HepG2 (cell line): ENCODE results near the gene SH2D3A.

Source experiments
- SMARCE1 ChIP-seq: fragments of 450-650 bp; IDR thresholded peaks from 2 replicates; pipeline ENCODE4 v1.6.1; 2017; ENCODE audit warnings: borderline replicate concordance
- TF ChIP-seq, protein P1 (sequence below), 2 experiments: IDR thresholded peaks; 2 replicates each; pipeline ENCODE4 v1.6.1; 2011 to 2012; ENCODE audit warnings: low read length in 2 of 2, borderline replicate concordance in 1 of 2, low read depth in 1 of 2, mild to moderate bottlenecking in 1 of 2, moderate library complexity in 1 of 2
- TF ChIP-seq, protein P2 (sequence below): IDR thresholded peaks from 2 replicates; pipeline ENCODE4 v1.6.1; 2016; ENCODE audit warnings: low read depth

DNA sequence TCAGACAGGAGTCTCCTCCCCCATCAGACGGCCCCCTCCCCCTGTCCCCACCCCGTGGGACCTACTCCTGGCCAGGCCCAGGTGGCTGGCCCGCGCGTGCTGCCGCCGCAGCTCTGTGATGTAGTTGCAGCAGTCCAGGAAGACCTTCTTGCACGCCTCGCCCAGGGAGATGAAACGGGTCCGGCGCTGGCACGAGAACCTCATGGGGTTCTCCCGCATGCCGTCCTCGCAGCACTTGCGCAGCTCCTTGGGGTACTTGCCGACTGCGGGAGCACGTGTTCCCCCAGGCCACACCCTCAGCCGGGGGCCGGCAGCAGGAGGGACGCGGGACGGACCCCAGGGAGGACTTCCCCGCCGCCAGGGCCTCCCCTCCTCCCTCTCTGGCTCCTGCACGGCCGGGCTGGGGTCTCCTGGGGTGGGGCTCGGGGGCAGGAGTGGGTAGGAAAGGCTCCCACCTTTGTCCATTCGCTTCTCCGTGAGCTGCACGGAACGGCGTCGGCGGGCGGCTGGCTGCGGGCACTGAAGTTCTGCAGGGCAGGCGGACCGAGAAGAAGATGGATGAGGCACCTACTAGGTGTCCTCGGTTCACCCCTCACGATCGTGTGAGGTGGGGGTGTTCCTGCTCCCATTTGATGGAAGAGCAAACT lies 60.1 kb downstream of the SH2D3A start:
- TF ChIP-seq, protein P1, sequence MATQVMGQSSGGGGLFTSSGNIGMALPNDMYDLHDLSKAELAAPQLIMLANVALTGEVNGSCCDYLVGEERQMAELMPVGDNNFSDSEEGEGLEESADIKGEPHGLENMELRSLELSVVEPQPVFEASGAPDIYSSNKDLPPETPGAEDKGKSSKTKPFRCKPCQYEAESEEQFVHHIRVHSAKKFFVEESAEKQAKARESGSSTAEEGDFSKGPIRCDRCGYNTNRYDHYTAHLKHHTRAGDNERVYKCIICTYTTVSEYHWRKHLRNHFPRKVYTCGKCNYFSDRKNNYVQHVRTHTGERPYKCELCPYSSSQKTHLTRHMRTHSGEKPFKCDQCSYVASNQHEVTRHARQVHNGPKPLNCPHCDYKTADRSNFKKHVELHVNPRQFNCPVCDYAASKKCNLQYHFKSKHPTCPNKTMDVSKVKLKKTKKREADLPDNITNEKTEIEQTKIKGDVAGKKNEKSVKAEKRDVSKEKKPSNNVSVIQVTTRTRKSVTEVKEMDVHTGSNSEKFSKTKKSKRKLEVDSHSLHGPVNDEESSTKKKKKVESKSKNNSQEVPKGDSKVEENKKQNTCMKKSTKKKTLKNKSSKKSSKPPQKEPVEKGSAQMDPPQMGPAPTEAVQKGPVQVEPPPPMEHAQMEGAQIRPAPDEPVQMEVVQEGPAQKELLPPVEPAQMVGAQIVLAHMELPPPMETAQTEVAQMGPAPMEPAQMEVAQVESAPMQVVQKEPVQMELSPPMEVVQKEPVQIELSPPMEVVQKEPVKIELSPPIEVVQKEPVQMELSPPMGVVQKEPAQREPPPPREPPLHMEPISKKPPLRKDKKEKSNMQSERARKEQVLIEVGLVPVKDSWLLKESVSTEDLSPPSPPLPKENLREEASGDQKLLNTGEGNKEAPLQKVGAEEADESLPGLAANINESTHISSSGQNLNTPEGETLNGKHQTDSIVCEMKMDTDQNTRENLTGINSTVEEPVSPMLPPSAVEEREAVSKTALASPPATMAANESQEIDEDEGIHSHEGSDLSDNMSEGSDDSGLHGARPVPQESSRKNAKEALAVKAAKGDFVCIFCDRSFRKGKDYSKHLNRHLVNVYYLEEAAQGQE (IDR thresholded peaks at IDR 0.05; ENCODE audit: borderline replicate concordance in 1 of 2, low read depth in 1 of 2, low read length in 2 of 2): no peak
- TF ChIP-seq, protein P2, sequence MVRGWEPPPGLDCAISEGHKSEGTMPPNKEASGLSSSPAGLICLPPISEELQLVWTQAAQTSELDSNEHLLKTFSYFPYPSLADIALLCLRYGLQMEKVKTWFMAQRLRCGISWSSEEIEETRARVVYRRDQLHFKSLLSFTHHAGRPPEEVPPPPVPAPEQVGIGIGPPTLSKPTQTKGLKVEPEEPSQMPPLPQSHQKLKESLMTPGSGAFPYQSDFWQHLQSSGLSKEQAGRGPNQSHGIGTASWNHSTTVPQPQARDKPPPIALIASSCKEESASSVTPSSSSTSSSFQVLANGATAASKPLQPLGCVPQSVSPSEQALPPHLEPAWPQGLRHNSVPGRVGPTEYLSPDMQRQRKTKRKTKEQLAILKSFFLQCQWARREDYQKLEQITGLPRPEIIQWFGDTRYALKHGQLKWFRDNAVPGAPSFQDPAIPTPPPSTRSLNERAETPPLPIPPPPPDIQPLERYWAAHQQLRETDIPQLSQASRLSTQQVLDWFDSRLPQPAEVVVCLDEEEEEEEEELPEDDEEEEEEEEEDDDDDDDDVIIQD: no peak
- no peak for TF ChIP-seq SMARCE1
